WTC11 (cell line): ENCODE results near the gene ATF1.

Source experiments
- CTCF ChIP-seq: fragments of 200-600 bp; IDR thresholded peaks from 2 replicates; pipeline ENCODE4 v1.8.0; 2022; ENCODE audit warnings: antibody characterized with exemption
- JUN ChIP-seq: sonication (generic); formaldehyde crosslinking; IDR thresholded peaks from 2 replicates; pipeline ENCODE4 v1.8.0; 2023; ENCODE audit warnings: mild to moderate bottlenecking, missing genetic modification reagents

- TF ChIP-seq CTCF (no peak), JUN (CRISPR knock-in tag) (no peak)
Observed at GRCh38 chr12:50785406-50786001, 21.6 kb downstream of the ATF1 start.
